Stimulated activated CD4-positive, alpha-beta T cell treated with anti-CD3 and anti-CD28 coated beads, Interleukin-4, amount 100 ng/mL, for 1 hour (primary cell): ENCODE data around the gene PLAC8.
"Not testable (repeated sequence)": the region's sequence is repeated elsewhere in the genome, so short reads cannot be mapped to it uniquely, and the experiment has no call there.

Experiments used
- DNase-seq: peaks from one replicate; pipeline ENCODE4 v3.0.0-alpha.2; 2020

PLAC8 gene

GRCh38 chr4:83111751-83112141, 2.8 kb downstream of the PLAC8 start:
- DNase-seq: peak; percentile 10

DNA sequence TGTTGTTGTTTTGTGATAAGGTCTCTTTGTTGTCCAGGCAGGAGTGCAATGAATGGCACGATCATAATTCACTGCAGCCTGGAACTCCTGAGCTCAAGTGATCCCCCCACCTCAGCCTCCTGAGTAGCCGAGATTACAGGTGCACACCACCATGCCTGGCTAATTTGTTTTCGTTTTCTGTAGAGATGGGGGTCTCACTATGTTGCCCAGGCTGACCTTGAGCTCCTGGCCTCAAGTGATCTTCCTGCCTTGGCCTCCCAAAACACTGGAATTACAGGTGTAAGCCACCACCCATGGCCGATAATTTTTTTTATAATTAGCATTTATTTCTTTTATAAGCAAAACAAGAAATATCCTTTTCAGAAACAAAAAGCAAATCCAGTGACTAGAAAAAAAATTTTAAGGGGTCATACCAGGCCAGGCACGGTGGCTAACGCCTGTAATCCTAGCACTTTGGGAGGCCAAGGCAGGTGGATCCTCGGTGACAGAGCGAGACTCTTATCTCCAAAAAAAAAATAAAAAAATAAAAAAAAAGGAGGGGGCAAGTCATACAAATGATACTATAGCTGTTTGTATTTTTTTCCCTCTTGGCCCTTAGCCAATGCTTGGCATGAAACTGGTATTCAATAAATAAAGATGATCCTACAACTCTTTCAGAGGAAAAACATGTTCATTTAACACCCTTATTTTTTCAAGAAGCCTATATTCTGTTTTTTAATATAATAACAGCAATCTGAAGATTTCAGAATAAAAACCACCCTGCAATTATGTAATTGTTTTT, 3.4 kb downstream of the PLAC8 start:
- DNase-seq: no peak

DNA sequence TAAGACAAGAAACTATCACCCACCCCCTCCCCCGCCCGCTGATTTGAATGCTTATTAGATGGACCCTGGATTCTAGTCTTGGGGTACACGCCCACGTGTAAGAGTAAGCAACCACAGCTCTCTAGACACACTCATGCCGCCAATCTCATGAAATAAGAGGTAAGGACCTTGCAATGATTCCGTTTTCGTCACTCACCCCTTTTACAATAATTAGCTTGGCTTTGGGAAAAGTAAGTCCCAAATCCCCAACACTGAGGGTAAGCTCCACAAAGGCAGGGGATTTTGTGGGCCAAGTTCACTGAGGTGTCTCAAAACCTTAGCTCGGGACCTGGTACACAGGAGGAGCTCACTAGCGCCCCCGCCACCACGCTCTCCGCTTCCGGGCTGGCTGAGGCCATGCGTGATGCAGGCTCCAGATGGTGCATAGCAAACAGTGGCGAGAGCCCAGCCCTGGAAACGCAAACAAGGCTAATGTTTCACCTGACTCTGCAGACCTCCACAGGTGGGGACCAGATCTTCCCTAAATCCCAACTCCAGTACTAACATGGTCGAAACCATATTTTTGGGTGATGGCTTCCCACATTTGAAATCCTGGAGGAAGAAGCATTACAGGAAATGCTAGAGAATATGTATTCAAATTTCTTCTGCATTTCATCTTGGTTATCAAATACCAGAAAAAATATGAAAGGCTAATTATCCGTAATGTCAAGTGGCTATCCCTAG, 4.1 kb downstream of the PLAC8 start:
- DNase-seq: peak; percentile 91

DNA sequence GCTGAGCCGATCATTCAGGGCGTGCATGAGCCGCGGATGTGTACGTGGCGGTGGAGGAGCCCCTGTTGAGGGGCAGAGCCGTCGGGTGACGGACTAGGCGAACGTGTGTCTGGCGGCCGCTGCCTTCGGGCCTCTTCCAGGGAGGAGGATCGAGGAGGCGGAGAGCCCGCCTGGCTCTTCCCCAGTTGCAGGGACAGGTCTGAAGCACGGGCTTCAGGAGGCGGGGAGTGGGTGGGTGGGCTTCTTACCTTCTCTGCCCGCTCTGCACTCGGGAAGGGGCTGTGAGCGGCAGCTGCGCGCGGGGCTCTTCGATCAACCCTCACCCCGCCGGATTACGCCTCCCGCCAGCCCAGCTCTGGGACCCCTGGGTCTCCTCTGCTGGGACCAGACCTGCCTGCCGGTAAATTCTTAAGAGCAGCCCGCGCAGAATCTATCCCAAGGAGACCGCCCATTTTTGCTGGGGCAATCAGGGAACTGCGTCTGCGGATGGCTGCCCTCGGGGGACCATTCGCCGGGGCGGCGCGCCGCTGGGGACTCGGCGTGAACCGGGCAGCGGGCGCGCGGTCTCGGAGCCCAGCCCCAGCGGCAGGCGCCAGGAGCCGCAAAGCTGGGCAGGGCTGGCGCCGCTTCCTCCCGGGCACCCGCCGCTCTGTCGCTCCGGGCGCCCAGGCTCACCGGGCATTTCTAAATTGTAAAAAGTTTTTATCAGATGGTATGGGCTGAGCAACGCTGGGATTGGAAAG, 4.9 kb downstream of the PLAC8 start:
- peak; percentile 44 for DNase-seq

DNA sequence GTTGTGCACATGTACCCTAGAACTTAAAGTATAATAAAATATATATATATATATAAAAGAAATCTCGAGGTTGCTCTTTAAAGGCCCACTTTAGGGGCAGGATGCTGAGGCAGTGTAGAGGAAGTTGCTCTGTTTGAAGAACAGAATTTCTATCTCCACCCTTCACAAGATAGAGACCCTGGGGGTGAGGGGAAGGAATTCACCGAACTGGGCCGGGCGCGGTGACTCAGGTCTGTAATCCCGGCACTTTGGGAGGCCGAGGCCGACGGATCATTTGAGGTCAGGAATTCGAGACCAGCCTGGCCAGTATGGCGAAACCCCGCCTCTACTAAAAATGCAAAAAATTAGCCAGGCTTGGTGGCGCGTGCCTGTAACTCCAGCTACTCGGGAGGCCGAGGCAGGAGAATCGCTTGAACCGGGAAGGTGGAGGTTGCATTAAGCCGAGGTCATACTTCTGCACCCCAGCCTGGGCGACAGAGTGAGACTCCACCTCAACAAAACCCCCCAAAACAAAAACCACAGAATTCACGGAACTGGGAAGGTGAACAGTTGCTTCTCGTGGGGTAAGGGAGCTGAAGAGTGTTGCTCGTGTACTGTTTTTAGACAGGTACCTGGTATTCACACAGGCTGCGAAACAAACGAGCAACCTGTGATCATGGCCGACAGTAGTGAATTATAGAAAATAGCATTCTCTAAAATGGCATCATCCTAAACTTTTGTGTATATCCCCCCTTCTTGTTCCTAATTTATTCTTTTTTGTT, 6.2 kb downstream of the PLAC8 start:
- peak; percentile 28 for DNase-seq

DNA sequence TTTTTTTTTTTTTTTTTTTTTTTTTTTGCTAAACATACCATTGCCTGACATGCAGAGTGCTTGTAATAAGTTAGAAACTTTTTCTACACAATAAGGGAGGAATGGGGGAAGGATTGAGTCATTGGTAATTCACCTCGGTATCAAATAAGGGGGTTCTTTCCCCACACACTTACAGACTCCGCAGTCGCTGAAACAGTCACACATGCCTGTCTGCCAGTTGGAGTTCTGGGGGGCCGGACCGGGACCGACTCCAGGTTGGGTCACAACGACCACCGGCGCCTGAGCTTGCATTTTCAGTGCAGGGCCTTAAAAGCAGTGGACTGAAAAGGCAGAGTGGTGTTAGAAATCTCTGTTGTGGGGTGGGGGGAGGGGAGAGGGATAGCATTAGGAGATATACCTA, 6.9 kb downstream of the PLAC8 start:
- DNase-seq: peak; percentile 51

DNA sequence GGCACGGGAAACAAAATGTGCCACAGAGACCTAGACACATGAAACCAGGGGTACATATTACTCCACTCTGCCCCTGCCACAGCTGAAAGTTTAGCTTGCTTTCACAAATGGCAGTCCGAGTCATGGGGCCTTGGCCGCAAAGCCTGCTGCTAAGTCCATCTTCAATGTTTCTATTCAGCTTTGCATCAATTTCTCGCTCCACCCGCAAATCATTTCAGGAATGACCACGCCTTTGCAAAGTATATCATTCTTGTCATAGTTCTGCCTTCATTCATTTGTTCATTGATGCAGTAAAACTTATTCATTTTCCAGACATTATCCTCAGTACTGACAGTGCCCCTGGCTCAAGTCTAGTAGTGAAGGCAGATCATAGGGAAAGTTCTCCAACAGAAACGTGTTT, 9.5 kb downstream of the PLAC8 start:
- no peak for DNase-seq

DNA sequence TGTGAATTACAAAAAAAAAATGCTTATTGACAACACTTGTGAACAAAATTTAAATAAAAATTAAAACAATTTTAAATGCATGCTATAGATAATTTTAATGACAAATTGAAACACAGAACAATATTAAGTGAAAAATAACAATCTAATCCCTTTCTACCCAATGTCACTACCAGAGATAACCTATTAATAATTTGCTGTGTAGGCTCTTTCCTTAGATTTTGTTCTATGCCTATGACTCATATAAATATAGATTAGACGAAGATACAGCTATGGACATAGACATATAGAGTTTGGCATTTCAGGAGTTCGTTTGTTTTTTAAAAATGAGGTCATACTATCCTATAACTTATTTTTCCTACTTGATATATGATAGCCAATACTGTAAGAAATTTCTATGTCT, 18.1 kb downstream of the PLAC8 start:
- no peak for DNase-seq

DNA sequence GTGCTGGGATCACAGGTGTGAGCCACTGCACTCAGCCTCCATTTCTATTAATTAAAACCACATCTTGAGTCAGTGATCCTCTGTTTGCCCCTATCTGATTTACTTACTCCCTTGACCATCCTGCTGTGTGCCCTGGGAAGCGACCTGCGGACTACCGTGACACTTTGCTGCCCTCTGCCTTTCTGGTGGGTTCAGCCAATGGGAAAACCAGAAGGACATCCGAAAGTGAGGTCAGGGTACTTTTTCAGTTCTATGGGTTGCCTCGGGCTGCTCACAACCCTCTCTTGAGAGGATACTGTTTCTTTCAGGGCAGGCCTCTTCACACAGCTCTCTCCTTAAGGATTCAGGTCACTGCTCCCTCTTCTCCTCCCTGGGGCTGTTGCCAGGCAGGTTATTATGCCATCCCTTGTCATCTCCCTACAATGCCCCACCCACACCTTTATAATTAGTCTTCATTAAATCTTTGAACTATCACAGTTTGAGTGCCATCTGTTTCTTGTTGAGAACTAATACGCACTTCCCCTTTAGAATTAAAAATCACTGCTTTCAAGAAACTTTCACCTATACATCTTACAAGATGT, 21.4 kb downstream of the PLAC8 start:
- DNase-seq: no peak

DNA sequence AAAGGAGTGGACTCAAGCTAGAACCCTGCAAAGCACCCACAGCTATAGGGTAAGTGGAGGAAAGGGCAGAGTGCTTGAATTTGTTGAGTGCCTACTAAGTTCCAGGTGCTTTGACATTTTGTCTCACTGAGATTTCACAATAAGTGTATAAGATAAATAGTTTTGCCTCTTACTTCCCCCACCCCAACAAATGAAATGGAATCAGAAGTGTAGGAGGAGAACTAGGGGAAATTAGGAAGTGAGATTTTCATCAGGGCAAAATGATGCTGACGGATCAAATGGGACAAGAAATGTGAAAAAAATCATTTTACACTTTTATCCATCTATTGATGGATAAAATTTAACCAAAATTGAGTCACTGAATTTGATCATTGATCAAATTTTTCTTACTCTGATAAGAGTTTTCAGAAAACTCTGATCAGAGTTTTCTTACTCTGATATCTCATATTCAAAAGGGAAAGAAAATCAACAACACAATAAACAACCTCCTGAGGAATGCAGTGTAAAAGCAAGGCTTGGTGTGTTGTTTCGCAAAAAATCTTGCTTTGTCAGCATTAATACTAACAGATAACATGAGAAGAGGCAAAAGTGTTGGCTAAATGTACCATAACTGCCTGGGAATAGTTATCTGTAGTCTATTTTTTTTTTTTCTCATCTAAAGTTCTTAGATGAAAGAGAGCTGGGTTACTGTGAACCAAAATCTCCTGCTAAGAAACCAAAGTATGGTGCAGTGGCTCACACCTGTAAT, 24.9 kb downstream of the PLAC8 start:
- DNase-seq: no peak

GRCh38 chr4:83084956-83085355, 29.6 kb downstream of the PLAC8 start:
- not testable (repeated sequence) for DNase-seq

DNA sequence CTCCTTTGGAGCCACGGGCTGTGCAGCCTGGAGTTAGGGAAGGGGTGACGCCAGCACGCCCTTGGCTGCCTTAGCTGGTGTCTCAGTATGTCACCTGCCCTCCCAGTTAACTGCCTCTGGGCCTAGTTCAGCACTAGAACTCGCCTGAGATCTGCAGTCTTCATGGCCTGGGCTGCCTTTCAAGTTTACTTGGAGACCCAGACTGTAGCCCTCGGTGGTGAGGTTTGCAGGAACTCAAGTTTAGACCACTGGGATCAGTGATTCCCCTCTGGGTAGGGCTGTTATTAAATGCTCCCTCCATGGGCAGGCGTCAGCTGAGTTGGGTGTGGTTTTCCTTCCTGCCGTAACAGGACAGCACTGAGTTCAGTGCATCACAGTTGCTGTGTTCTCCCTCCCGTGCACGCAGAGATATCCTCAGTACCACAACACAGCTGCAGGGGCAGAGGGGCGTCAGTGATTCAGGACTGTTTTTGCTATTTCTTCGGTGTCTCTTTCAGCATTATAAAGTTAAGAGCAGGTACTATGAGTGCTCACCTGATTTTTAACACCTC, 30.5 kb downstream of the PLAC8 start:
- peak; percentile 34 for DNase-seq

DNA sequence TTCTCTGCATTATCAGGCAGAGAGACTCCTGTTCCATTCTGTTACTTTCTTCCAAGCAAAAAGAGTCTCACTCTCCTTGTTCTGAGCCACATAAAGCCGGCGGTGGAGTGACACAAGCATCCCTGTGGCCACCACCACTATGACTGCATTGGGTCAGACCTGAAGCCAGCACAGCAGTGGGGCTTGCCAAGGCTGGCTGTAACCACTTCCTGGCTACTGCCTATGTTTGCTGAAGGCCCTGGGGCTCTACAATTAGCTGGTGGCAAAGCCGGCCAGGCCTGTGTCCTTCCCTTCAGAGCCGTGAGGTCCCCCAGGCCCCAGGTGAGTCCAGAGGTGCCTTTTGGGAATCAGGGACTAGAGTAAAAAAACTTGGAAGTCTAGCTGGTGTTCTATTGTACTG, 31.8 kb downstream of the PLAC8 start:
- DNase-seq: no peak

- DNase-seq: no peak
Observed at GRCh38 chr4:83080561-83080960, 34.0 kb downstream of the PLAC8 start.

DNA sequence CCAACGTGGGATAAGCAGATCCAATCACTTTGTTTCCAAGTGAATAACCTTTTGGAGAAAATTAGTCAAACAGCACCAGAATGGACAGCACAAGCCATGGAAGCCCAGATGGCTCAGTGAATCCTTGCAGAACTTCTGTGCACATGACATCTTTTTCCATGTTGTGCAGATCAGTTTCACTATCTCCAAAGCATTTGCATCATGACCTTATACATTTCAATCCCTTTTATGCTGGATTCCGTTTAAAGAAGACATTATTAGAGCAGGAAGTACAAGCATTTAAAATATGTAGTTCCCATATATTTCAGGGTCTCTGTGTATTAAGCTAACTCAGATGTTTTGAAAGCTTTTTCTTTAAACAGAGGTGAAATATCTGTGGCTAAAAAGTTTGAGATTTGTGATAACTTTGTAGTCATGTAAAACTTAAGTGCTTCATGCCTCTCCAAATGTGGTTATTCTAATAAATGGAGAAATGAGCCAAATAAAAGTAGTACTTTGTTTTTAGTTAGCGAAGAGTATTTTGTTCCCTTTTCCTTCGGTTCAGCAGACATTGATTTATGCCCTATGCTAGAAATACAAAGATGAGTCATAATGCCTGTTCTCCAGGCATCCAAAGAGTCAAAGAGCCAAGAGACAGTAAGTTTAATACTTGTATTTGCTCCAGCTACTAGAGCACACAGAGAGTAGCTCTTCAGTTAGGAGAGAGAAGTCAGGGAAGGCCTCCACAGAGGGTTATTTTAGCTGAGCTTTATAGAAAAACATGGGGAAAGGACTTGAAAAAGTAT, 39.0 kb downstream of the PLAC8 start:
- DNase-seq: no peak

DNA sequence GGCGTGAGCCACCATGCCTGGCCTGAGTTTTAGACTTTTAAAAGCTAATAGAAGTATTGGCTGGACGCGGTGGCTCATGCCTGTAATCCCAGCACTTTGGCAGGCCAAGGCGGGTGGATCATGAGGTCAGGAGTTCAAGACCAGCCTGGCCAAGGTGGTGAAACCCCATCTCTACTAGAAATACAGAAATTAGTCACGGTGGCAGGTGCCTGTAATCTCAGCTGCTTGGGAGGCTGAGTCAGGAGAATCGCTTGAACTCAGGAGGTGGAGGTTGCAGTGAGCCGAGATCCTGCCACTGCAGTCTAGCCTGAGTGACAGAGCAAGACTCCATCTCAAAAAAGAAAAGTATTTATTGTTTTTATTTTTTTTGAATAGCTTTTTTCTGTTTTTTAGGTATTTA, 39.7 kb downstream of the PLAC8 start:
- not testable (repeated sequence) for DNase-seq

GRCh38 chr4:83074086-83074704, 40.3 kb downstream of the PLAC8 start:
- no peak for DNase-seq

- no peak for DNase-seq
Observed at GRCh38 chr4:83071116-83071515, 43.4 kb downstream of the PLAC8 start.

GRCh38 chr4:83067058-83067639, 47.4 kb downstream of the PLAC8 start:
- DNase-seq: no peak

DNA sequence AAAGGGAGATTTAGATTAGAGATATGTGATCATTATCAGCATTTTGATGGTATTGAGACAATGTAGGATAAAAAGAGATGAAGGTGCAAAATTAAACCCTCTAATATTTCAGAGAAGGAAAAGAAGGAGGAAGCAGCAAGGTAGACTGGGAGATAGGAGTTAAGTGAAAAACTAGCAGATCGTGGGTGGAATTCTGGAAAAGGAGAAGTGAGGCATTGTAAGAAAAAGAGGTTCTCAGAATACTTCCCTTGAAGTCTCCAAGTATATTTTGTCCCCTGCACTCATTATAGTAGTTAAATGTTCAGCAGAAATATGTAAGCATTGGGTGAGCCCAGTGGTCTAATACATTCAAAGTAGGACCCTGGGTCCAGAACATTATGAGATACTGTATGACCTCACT, 49.3 kb downstream of the PLAC8 start:
- DNase-seq: no peak
